HCT116 (cell line): Measurements from ENCODE around the gene DCTN5. TPM values are rescaled to one million over a fixed set of nuclear protein-coding genes. Genes with fewer than 3 reads are reported as not detected.

Experiments
- ATAC-seq: fragments of 200-7000 bp; cut with Tn5 transposase; 2 replicates; pipeline ENCODE4 v1.9.1; 2020; ENCODE audit warnings: mild to moderate bottlenecking, moderate library complexity
- BruUV-seq: library from RNA; stranded (reverse); fragments of 400-500 nt; replicated peaks from 2 replicates; lab custom pipeline; 2021; lab: Mats Ljungman, UMichigan
- CTCF ChIA-PET: fragments of 300-600 bp; sonication (Branson Sonifier 250); formaldehyde crosslinking; loops from one replicate; lab custom pipeline; 2021; ENCODE audit warnings: antibody characterized with exemption; lab: Charles Lee
- POLR2A ChIA-PET: fragments of 300-600, 350-600 bp; sonication (Branson Sonifier 250); formaldehyde crosslinking; loops from one replicate; lab custom pipeline; 2021; ENCODE audit warnings: antibody characterized with exemption; lab: Charles Lee
- RAD21 ChIA-PET, 2 experiments: fragments of 300-600 bp; sonication (Branson Sonifier 250); formaldehyde crosslinking; loops; one replicate each; lab custom pipeline; 2023; ENCODE audit warnings: low total read pairs in 2 of 2; ENCODE audit not compliant: uncharacterized antibody in 2 of 2, unreplicated experiment in 2 of 2, low non-redundant PET in 1 of 2; lab: Charles Lee
- DNase-seq: peaks from one replicate; pipeline ENCODE4 v3.0.0-alpha.2; 2010; ENCODE audit warnings: low read depth, low spot score
- H2AFZ ChIP-seq: fragments of 200-600 bp; shearing (Covaris generic), sonication (generic); 2 replicates; pipeline ENCODE4 v1.6.1; 2017; ENCODE audit warnings: low read depth, mixed run types, mixed read lengths, antibody characterized with exemption, low read length; ENCODE audit not compliant: poor library complexity, severe bottlenecking
- H3K27ac ChIP-seq: 2 replicates; pipeline ENCODE4 v1.5.1; 2012; ENCODE audit warnings: low read depth, low read length
- H3K27me3 ChIP-seq: fragments of 200-600 bp; sonication (generic); 2 replicates; pipeline ENCODE4 v1.6.1; 2016; ENCODE audit warnings: mixed run types, low read length, mixed read lengths; ENCODE audit not compliant: insufficient read depth
- H3K36me3 ChIP-seq, 2 experiments: fragments of 200-500 bp in 1 of 2; fragments of 200-600 bp in 1 of 2; sonication (Bioruptor generic) in 1 of 2; sonication (generic) in 1 of 2; 2 replicates each; pipeline versions ENCODE4 v1.5.1 to v1.6.1; 2014 to 2016; ENCODE audit warnings: low read length in 2 of 2, inconsistent platforms in 1 of 2, mixed read lengths in 1 of 2, mixed run types in 1 of 2; ENCODE audit not compliant: insufficient read depth in 2 of 2, control insufficient read depth in 1 of 2
- H3K4me1 ChIP-seq, 2 experiments: fragments of 200-600 bp in 1 of 2; sonication (generic) in 1 of 2; 2 replicates each; pipeline versions ENCODE4 v1.5.1 to v1.6.1; 2012 to 2017; ENCODE audit warnings: low read length in 2 of 2, inconsistent platforms in 1 of 2, mild to moderate bottlenecking in 1 of 2, mixed read lengths in 1 of 2, mixed run types in 1 of 2, moderate library complexity in 1 of 2; ENCODE audit not compliant: insufficient read depth in 2 of 2, control insufficient read depth in 1 of 2
- H3K4me2 ChIP-seq: fragments of 200-600 bp; sonication (generic); 2 replicates; pipeline ENCODE4 v1.6.1; 2017; ENCODE audit warnings: mixed run types, low read length, mixed read lengths
- H3K4me3 ChIP-seq, 2 experiments: fragments of 200-600 bp in 1 of 2; sonication (generic) in 1 of 2; replicated peaks in 1 of 2; 2 replicates each; pipeline ENCODE4 v1.5.1; 2011 to 2016; ENCODE audit warnings: low read length in 2 of 2, control low read depth in 1 of 2, low read depth in 1 of 2, mild to moderate bottlenecking in 1 of 2, mixed read lengths in 1 of 2, mixed run types in 1 of 2
- H3K79me2 ChIP-seq: fragments of 200-600 bp; sonication (generic); 2 replicates; pipeline ENCODE4 v1.6.1; 2017; ENCODE audit warnings: mild to moderate bottlenecking, mixed run types, low read length, moderate library complexity, mixed read lengths; ENCODE audit not compliant: insufficient read depth
- H3K9ac ChIP-seq: fragments of 200-600 bp; sonication (generic); 2 replicates; pipeline ENCODE4 v1.6.1; 2016; ENCODE audit warnings: low read length, mixed read lengths
- H3K9me2 ChIP-seq: fragments of 200-600 bp; sonication (generic), shearing (Covaris generic); 2 replicates; pipeline ENCODE4 v1.6.1; 2017; ENCODE audit warnings: mixed run types, mild to moderate bottlenecking, moderate library complexity; ENCODE audit not compliant: insufficient read depth
- H3K9me3 ChIP-seq, 2 experiments: fragments of 200-500 bp in 1 of 2; fragments of 200-600 bp in 1 of 2; sonication (Bioruptor generic) in 1 of 2; sonication (generic) in 1 of 2; 2 replicates each; pipeline ENCODE4 v1.6.1; 2014 to 2017; ENCODE audit warnings: low read length in 2 of 2, mixed read lengths in 2 of 2, inconsistent platforms in 1 of 2, low read depth in 1 of 2, mild to moderate bottlenecking in 1 of 2, mixed run types in 1 of 2, moderate library complexity in 1 of 2; ENCODE audit not compliant: control insufficient read depth in 1 of 2, insufficient read depth in 1 of 2
- H4K20me1 ChIP-seq: fragments of 200-600 bp; sonication (generic), shearing (Covaris generic); 2 replicates; pipeline ENCODE4 v1.6.1; 2017; ENCODE audit warnings: mixed run types, mild to moderate bottlenecking, moderate library complexity; ENCODE audit not compliant: insufficient read depth
- CBX3 ChIP-seq: IDR thresholded peaks from 2 replicates; pipeline ENCODE4 v1.6.1; 2012; ENCODE audit warnings: low read depth
- EZH2phosphoT487 ChIP-seq: fragments of 200-600 bp; IDR thresholded peaks from 2 replicates; pipeline ENCODE4 v1.6.1; 2018; ENCODE audit warnings: antibody characterized with exemption, borderline replicate concordance
- FOSL1 ChIP-seq: IDR thresholded peaks from 2 replicates; pipeline ENCODE4 v1.6.1; 2012; ENCODE audit warnings: low read depth
- SIN3A ChIP-seq: IDR thresholded peaks from 2 replicates; pipeline ENCODE4 v1.6.1; 2012; ENCODE audit warnings: low read depth
- SRF ChIP-seq: IDR thresholded peaks from 2 replicates; pipeline ENCODE4 v1.6.1; 2012; ENCODE audit warnings: low read depth
- YY1 ChIP-seq: IDR thresholded peaks from 2 replicates; pipeline ENCODE4 v1.6.1; 2011; ENCODE audit warnings: low read length, low read depth, moderate library complexity, mild to moderate bottlenecking; ENCODE audit not compliant: insufficient replicate concordance; ENCODE audit errors: extremely low read depth
- ZBTB33 ChIP-seq: IDR thresholded peaks from 2 replicates; pipeline ENCODE4 v1.6.1; 2011; ENCODE audit warnings: mild to moderate bottlenecking, low read length, moderate library complexity; ENCODE audit not compliant: insufficient replicate concordance; ENCODE audit errors: extremely low read depth
- ZFX ChIP-seq: fragments of 450-650 bp; IDR thresholded peaks from 2 replicates; pipeline ENCODE4 v1.6.1; 2017
- ZNF274 ChIP-seq: fragments of 200-500 bp; sonication (Bioruptor generic); IDR thresholded peaks from 2 replicates; pipeline ENCODE4 v1.6.1; 2014; ENCODE audit warnings: mild to moderate bottlenecking, low read depth, low read length, inconsistent platforms
- intact Hi-C: fragments of 100-400 bp; cut with micrococcal nuclease; formaldehyde crosslinking; loops from 2 replicates; pipeline ENCODE4 v1.10.0; 2022
- total RNA-seq: library from RNA; stranded (reverse); gene quantifications from one replicate; pipeline ENCODE4 v1.2.1, GENCODE V29; 2021; ENCODE audit not compliant: unreplicated experiment
- TF ChIP-seq, protein P1 (sequence below): IDR thresholded peaks from 2 replicates; pipeline ENCODE4 v1.6.1; 2012
- TF ChIP-seq, protein P2 (sequence below), 3 experiments: fragments of 200-600 bp in 1 of 3; sonication (generic) in 1 of 3; IDR thresholded peaks in 2 of 3; conservative IDR thresholded peaks in 1 of 3; 2 replicates each; pipeline ENCODE4 v1.5.1; 2012 to 2017; ENCODE audit warnings: low read depth in 2 of 3, low read length in 2 of 3, antibody characterized with exemption in 1 of 3, borderline replicate concordance in 1 of 3, control low read depth in 1 of 3, mild to moderate bottlenecking in 1 of 3, mixed read lengths in 1 of 3, mixed run types in 1 of 3, moderate library complexity in 1 of 3; ENCODE audit not compliant: insufficient read depth in 1 of 3

DCTN5 gene
- total RNA-seq, 1 experiment from 2014 or later, result 42.9 TPM

- POLR2A ChIA-PET, result no interaction called here
- Histone ChIP-seq H3K4me1 (no peaks in the 10 kb centered on the region), H3K4me3 (no peak overlapping the region), H2AFZ (no peak overlapping the region), H3K27ac (no peak overlapping the region), H3K4me2 (no peak overlapping the region), H3K9ac (no peak overlapping the region), H3K36me3 (peaks cover 4 to 21% of the 10 kb centered on the region in 2 experiments; a peak in 3 of 4 replicates), H3K79me2 (no peaks in the 10 kb centered on the region), H4K20me1 (no peaks in the 10 kb centered on the region), H3K9me2 (no peaks in the 10 kb centered on the region), H3K9me3 (no peaks in the 10 kb centered on the region), H3K27me3 (no peaks in the 10 kb centered on the region)
- RAD21 ChIA-PET, result no interaction called here
- TF ChIP-seq YY1 (no peak), ZBTB33 (no peak), CBX3 (no peak), ZNF274 (no peak), FOSL1 (no peak), SIN3A (no peak), ZFX (no peak), SRF (no peak), EZH2phosphoT487 (no peak)
- TF ChIP-seq, protein P1, sequence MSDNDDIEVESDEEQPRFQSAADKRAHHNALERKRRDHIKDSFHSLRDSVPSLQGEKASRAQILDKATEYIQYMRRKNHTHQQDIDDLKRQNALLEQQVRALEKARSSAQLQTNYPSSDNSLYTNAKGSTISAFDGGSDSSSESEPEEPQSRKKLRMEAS, result no peak
- TF ChIP-seq, protein P2, sequence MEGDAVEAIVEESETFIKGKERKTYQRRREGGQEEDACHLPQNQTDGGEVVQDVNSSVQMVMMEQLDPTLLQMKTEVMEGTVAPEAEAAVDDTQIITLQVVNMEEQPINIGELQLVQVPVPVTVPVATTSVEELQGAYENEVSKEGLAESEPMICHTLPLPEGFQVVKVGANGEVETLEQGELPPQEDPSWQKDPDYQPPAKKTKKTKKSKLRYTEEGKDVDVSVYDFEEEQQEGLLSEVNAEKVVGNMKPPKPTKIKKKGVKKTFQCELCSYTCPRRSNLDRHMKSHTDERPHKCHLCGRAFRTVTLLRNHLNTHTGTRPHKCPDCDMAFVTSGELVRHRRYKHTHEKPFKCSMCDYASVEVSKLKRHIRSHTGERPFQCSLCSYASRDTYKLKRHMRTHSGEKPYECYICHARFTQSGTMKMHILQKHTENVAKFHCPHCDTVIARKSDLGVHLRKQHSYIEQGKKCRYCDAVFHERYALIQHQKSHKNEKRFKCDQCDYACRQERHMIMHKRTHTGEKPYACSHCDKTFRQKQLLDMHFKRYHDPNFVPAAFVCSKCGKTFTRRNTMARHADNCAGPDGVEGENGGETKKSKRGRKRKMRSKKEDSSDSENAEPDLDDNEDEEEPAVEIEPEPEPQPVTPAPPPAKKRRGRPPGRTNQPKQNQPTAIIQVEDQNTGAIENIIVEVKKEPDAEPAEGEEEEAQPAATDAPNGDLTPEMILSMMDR (IDR thresholded peaks at IDR 0.05 in 2 of 3, conservative IDR thresholded peaks at IDR 0.05 in 1 of 3; ENCODE audit: borderline replicate concordance in 1 of 3, insufficient read depth in 1 of 3, low read depth in 2 of 3, low read length in 2 of 3), result no peak
- BruUV-seq, result no TSS peak
- ATAC-seq, result no peak
- intact Hi-C loops, result no loop called here
- DNase-seq, result no peak
- CTCF ChIA-PET, result interaction anchor here (0.6 kb wide), 1 partner anchor 429 kb away, joined by 3 read pairs; no protein-coding TSS in a partner anchor
Observed at GRCh38 chr16:23667355-23667659, 26.0 kb downstream of the DCTN5 start.
